ENCODE results near the gene ZNF587B.
"Not testable (repeated sequence)": the region's sequence is repeated elsewhere in the genome, so short reads cannot be mapped to it uniquely, and the experiment has no call there.

ZNF587B gene

GRCh38 chr19:57802269-57802668 is 27.8 kb upstream of the ZNF587B start:
- DNase-seq (ENCODE audit: low spot score), result peak; percentile 55
- no peak for TF ChIP-seq CTCF (IDR thresholded peaks at IDR 0.05; ENCODE audit: borderline replicate concordance, control extremely low read depth, extremely low read depth, insufficient read depth, missing control alignments)
- in situ Hi-C loops (cut with MboI; ENCODE audit: low sequenced_read_pairs, unreplicated experiment), result no loop called here

- no peak for DNase-seq (ENCODE audit: low spot score)
- in situ Hi-C loops (cut with MboI; ENCODE audit: low sequenced_read_pairs, unreplicated experiment), result no loop called here
- TF ChIP-seq CTCF (IDR thresholded peaks at IDR 0.05; ENCODE audit: borderline replicate concordance, control extremely low read depth, extremely low read depth, insufficient read depth, missing control alignments), result no peak
These were observed 26.9 kb upstream of the ZNF587B start for GRCh38 chr19:57803265-57803593.

- in situ Hi-C loops (cut with MboI; ENCODE audit: low sequenced_read_pairs, unreplicated experiment), result no loop called here
- no peak for TF ChIP-seq CTCF (IDR thresholded peaks at IDR 0.05; ENCODE audit: borderline replicate concordance, control extremely low read depth, extremely low read depth, insufficient read depth, missing control alignments)
- DNase-seq (ENCODE audit: low spot score), result no peak
These were observed 26.3 kb upstream of the ZNF587B start for GRCh38 chr19:57803594-57804325.

- in situ Hi-C loops (cut with MboI; ENCODE audit: low sequenced_read_pairs, unreplicated experiment), result no loop called here
- TF ChIP-seq CTCF (IDR thresholded peaks at IDR 0.05; ENCODE audit: borderline replicate concordance, control extremely low read depth, extremely low read depth, insufficient read depth, missing control alignments), result no peak
- DNase-seq (ENCODE audit: low spot score), result no peak
These were observed 22.6 kb upstream of the ZNF587B start for GRCh38 chr19:57807541-57807940.

GRCh38 chr19:57810410-57811295 is 19.4 kb upstream of the ZNF587B start:
- in situ Hi-C loops (cut with MboI; ENCODE audit: low sequenced_read_pairs, unreplicated experiment); DNase-seq (ENCODE audit: low spot score): not testable (repeated sequence)

- TF ChIP-seq CTCF (IDR thresholded peaks at IDR 0.05; ENCODE audit: borderline replicate concordance, control extremely low read depth, extremely low read depth, insufficient read depth, missing control alignments), result no peak
- in situ Hi-C loops (cut with MboI; ENCODE audit: low sequenced_read_pairs, unreplicated experiment), result no loop called here
- DNase-seq (ENCODE audit: low spot score), result peak; percentile 55
These were observed 17.9 kb upstream of the ZNF587B start for GRCh38 chr19:57812226-57812625.

GRCh38 chr19:57812975-57813820 is 16.9 kb upstream of the ZNF587B start:
- in situ Hi-C loops (cut with MboI; ENCODE audit: low sequenced_read_pairs, unreplicated experiment); DNase-seq (ENCODE audit: low spot score): not testable (repeated sequence)

Data from GM13976 (cell line).